Stimulated activated naive CD8-positive, alpha-beta T cell treated with anti-CD3 and anti-CD28 coated beads, Interleukin-15, amount 100 ng/mL, for 72 hours (primary cell): ENCODE data around the gene GRB10.

Source experiments
- ATAC-seq: fragments of 150-1000 bp; cut with Tn5 transposase; 2 replicates; pipeline ENCODE4 v1.10.0; 2021; ENCODE audit warnings: mild to moderate bottlenecking, moderate library complexity
- DNase-seq, 2 donors: peaks; one replicate each; pipeline ENCODE4 v3.0.0; 2021 to 2022
- H3K27ac Mint-ChIP-seq, 2 donors: one replicate each; pipeline ENCODE4 v1.8.0; 2022; ENCODE audit warnings: mild to moderate bottlenecking in 2 of 2, mixed read lengths in 2 of 2, moderate library complexity in 2 of 2
- H3K27me3 Mint-ChIP-seq: one replicate; pipeline ENCODE4 v1.8.0; 2022; ENCODE audit warnings: mixed read lengths
- H3K4me1 Mint-ChIP-seq: one replicate; pipeline ENCODE4 v1.8.0; 2022; ENCODE audit warnings: mild to moderate bottlenecking, mixed read lengths
- H3K4me3 Mint-ChIP-seq, 2 donors: one replicate each; pipeline ENCODE4 v1.8.0; 2022; ENCODE audit warnings: mild to moderate bottlenecking in 2 of 2, mixed read lengths in 2 of 2, moderate library complexity in 1 of 2
- H3K9me3 Mint-ChIP-seq, 2 donors: one replicate each; pipeline ENCODE4 v1.8.0; 2022; ENCODE audit warnings: mixed read lengths in 2 of 2

GRB10 gene

DNA sequence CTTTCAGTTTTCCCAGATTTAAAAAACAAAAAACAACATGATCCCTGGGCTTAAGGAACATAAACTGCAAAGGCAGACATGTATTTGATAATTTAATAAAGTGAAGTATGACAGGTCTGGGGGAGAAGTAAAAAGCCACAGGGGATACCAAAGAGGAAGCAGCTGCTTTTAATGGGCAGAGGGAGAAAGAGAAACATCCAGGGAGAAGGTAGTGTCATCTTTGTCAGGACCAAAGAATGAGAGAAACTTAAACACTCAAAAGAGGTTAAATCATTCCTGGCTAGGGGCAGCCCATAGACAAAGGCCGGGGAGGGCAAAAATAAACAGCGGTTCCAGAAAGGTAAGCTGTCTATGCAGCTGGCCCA, 94.5 kb downstream of the GRB10 start:
- H3K27ac Mint-ChIP-seq, result no peak overlapping the region
- H3K4me3 Mint-ChIP-seq, result no peak overlapping the region
- DNase-seq (no peak), ATAC-seq (no peak)
- H3K27me3 Mint-ChIP-seq, result peaks cover 9% of the 10 kb centered on the region
- H3K4me1 Mint-ChIP-seq, result no peaks in the 10 kb centered on the region
- H3K9me3 Mint-ChIP-seq, result no peaks in the 10 kb centered on the region

DNA sequence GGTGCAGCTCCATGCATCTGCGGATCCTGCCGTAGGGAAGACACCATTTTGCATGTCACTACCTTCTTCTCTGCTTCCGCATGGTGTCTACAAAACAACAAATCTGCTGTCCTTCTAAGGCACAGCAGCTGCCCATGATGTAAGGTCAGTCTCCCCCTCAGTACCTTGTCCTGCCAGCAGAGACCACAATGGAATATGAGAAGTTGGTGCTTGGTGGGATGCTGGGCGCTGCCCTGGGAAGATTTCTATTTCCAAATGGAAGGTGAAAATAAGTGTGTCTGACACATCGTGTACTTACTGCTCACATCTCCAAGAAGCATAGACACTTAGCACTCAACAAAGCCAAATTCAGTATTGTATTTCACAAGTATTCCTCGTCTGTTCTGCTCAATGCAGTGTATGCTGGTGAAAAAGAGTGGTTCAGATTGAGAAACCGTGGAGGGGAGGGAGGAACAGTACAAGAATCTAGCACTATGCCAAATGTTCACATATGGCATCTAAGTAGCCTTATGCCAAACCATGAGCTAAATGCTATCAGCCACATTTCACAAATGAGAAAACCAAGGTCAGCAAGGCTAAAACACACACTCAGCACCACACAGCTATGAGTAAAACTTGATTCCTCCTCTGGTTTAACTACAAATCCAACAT, 95.0 kb downstream of the GRB10 start:
- Mint-ChIP-seq H3K27ac (peak overlapping the region in 1 of 2 donors; percentile 7), H3K27me3 (peaks cover 9% of the 10 kb centered on the region), H3K4me1 (no peaks in the 10 kb centered on the region), H3K9me3 (no peaks in the 10 kb centered on the region), H3K4me3 (no peak overlapping the region)
- DNase-seq, result no peak
- no peak for ATAC-seq

DNA sequence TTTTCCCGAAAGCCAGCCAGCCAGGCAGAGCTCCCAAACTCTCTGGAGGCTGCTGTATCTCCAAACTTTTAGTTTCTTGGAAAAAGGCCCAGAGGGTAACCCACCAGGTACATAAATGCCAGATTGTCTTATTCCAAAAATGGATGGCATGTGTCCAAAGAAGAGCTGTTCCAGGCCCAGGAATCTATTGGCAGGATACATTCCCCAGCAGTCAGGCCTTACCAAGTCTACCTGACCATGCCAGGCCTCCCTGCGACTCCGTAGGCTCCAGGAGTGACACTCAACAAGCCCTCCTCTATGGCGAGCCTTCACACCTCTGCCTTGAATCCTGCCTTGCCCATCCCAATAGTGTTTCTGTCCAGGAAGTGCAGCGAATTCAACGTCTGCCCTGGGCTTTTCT, 95.6 kb downstream of the GRB10 start:
- ATAC-seq (no peak), DNase-seq (no peak)
- H3K27ac Mint-ChIP-seq, result peak overlapping the region in 1 of 2 donors; percentile 7

DNA sequence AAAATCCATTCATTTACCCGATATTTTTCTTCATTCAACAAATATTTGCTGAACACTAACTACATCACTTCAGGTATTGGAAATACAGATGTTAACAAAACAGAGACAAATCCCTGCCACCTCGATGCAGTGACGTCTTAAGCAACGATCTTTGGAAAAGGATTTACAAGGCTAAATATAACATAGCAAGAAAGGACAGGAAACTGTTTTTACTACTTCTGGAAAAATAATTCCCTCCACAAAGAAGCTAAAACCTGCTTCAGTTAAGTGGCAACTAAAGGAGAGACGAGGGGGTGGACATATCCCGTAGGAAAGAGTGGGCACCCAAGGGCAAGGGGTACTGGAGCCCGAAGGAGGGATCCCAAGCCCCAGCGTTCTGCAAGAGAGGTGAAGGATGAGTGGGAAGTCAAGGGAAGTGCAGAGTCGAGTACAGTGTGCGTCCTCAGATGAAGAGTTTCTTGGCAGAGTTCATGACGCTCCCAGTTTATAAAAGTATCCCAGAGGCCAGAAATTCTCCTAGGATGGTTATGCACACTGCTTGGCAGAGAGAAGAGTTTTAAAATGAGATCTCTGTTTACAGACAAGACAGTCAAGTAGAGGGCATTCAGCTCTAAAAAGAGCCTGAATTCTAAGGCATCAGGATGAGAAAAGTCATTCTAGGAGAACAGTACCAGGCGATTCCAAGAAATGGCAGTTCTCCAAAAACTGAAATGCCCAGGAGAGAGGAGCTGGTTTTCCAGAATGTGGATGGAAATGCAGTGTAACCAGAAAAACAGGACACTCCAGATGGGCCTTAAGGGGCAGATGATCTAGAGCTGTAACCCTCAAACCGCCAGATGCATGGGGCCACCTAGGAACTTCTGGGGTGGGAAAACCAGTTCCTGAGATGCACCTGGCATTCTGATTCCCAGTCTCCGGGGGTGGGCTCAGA, 97.3 kb downstream of the GRB10 start:
- ATAC-seq (no peak), DNase-seq (no peak)
- peak overlapping the region in 1 of 2 donors; percentile 12 for H3K27ac Mint-ChIP-seq
- no peaks in the 10 kb centered on the region for H3K9me3 Mint-ChIP-seq
- peaks cover 9% of the 10 kb centered on the region for H3K27me3 Mint-ChIP-seq
- no peak overlapping the region for H3K4me3 Mint-ChIP-seq
- no peaks in the 10 kb centered on the region for H3K4me1 Mint-ChIP-seq

More for the DNA sequence above, 95.6 kb downstream of the GRB10 start:
- H3K4me3 Mint-ChIP-seq, result no peak overlapping the region
- H3K9me3 Mint-ChIP-seq, result no peaks in the 10 kb centered on the region
- peaks cover 9% of the 10 kb centered on the region for H3K27me3 Mint-ChIP-seq
- H3K4me1 Mint-ChIP-seq, result no peaks in the 10 kb centered on the region

DNA sequence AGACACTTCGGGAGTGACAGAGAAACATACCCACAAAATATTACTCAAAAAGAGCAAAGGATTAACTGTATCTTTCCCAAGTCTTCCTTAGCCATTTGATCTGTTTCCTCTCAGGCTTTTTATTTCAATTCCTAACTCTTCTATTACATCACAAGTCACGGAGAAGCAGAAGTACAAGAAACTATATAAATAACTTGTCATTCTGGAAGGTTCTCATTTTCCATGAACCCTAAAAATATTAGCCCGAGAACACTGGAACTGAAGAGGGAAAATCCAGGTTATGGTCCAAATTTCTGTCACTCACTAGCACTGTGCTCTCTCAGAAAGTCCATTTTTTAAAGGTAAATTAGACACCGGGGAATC, 98.0 kb downstream of the GRB10 start:
- H3K27ac Mint-ChIP-seq, result peak overlapping the region in 1 of 2 donors; percentile 27
- H3K9me3 Mint-ChIP-seq, result no peaks in the 10 kb centered on the region
- ATAC-seq (no peak), DNase-seq (no peak)
- H3K4me3 Mint-ChIP-seq, result no peak overlapping the region
- no peaks in the 10 kb centered on the region for H3K4me1 Mint-ChIP-seq
- peaks cover 9% of the 10 kb centered on the region for H3K27me3 Mint-ChIP-seq

DNA sequence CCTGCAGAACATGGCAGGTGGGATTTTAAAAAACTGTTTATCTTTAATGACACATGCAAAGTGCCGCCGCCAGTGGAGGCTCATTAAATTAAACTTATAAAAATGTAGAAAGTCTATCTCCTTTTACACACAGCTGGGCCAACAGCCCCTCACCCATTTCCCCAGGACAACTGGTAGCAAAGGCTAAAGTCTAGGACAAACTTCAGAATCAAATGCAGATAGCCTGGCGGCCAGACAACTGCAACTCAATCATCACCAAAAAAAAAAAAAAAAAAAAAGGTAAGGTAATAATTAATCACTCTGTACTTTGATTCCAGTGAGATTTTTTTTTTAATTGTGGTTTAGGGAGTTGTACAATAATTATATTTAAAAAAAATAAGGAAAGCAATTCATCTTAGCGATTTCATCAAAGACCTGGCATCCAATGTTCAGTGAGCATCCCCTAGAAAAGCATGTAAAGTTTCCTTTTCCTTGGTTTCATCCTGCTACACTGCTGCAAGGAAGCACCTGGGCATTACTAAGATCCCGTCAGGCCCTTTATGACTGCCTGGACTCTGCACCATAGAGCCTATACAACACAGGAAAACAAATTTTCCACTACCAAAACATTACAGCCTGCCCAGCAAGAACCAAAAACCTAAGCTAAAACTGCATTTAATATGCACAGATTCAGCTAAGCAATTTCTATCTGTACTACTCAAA, 98.5 kb downstream of the GRB10 start:
- H3K27me3 Mint-ChIP-seq, result peaks cover 9% of the 10 kb centered on the region
- ATAC-seq, result no peak
- no peak overlapping the region for H3K4me3 Mint-ChIP-seq
- DNase-seq, result no peak
- no peaks in the 10 kb centered on the region for H3K9me3 Mint-ChIP-seq
- H3K27ac Mint-ChIP-seq, result peak overlapping the region in 1 of 2 donors; percentile 27
- H3K4me1 Mint-ChIP-seq, result no peaks in the 10 kb centered on the region

DNA sequence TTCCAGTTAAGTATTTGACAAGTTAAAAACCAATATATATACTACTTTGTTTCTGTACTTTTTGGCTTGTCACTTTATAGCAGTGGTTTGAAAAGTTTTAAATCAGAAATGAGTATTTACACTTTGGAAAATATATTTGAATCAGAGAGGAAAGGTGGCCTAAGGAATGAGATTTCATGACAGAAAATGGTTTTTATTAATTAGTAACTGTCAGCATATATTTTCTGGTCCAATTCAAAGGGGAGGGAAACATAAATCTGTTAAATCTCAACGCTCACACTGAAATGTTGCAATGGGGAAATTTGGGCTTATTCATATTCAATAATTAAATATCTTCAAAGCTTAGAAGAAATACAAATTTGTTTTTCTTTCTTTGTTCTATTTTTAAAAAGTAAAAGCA, 100.1 kb downstream of the GRB10 start:
- DNase-seq (no peak), ATAC-seq (no peak)
- Mint-ChIP-seq H3K4me3 (no peak overlapping the region), H3K4me1 (no peaks in the 10 kb centered on the region), H3K27ac (no peak overlapping the region), H3K9me3 (no peaks in the 10 kb centered on the region), H3K27me3 (peaks cover 9% of the 10 kb centered on the region)

DNA sequence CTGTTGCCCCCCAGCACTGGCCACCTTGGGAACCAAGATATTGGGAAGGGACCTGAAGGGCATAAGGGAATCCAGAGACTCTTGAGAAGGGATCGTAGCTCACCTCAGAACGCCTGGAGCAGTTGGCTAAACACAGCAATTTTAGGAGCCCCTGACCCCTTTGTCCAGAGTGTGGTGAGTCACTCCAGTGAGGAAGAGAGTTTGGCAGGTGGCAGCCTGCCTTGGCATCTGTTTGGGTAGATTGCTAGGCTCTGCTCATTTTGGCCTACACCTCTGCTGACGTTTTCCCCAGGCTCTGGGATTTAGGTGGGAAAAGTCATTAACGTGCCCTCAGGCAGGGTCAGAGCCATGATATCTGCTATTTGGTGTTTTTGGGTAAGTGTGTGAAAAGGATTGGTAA, 100.6 kb downstream of the GRB10 start:
- ATAC-seq, result no peak
- no peaks in the 10 kb centered on the region for H3K9me3 Mint-ChIP-seq
- no peak for DNase-seq
- H3K27ac Mint-ChIP-seq, result no peak overlapping the region
- H3K27me3 Mint-ChIP-seq, result peaks cover 9% of the 10 kb centered on the region
- H3K4me3 Mint-ChIP-seq, result no peak overlapping the region
- no peaks in the 10 kb centered on the region for H3K4me1 Mint-ChIP-seq

DNA sequence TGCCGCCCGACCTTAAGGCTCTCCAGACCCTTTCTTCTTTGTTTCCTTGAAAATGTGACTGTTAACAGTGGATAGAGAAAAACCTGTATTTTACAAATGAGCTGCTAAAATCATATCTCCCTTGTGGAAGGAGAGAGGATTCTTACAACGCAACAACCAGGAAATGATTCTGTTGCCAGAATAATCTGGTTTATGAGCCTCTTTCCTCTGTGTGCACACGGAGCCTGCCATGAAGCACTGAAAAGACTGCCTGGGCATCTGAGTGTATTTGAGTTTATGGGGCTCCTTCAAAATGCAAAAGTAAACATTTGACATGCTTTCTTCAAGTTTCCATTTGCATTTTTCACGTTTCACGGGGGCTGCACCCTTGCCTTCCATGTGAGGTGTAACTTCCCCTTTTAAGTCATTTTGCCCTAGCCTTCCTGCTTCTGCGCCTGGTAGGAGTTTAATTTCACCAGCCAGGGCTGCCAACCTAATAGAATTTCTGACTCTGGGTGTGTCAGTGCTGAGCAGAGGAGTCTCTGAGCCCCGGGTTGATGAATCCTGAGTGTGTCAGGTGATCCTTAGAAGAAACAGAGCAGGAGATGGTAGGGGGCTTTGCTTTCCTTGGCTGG, 101.2 kb downstream of the GRB10 start:
- H3K27me3 Mint-ChIP-seq, result peaks cover 9% of the 10 kb centered on the region
- H3K4me3 Mint-ChIP-seq, result no peak overlapping the region
- H3K9me3 Mint-ChIP-seq, result no peaks in the 10 kb centered on the region
- H3K4me1 Mint-ChIP-seq, result no peaks in the 10 kb centered on the region
- no peak for ATAC-seq
- DNase-seq, result no peak
- no peak overlapping the region for H3K27ac Mint-ChIP-seq

DNA sequence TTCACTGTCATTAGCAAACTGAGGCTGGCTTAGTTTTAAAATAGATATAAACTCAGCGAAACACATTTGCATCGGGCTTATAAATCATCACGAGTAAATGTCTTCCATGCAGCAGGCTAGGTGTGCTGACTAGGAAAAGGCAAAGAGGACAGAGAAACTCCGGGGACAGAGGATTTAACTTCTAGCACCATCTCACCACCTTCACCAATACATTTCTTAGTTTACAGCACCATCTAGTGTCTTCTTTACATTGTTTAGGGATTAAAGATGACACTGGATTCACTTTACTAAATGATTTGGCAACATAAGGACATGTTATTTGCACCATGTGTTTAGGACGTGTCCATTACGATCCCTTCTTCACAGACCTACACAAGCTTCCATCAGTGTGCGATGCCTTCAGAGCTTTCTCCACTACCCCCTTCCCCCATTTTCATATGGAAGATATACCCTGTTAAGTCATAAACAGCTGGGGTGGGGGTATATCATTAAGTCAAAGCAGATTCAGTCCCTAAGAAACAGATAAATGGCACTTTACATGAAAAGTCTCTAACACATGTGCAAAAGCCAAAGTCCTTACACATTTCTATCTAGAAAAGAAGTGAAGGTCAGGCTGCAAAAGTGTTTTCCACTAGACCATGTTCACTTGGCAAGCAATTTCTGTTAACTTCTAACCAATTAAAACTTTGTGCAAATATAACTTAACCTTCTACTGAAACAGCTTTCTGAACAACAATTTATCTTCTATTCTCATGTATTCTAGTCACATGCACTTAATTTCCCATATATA, 103.3 kb downstream of the GRB10 start:
- H3K27ac Mint-ChIP-seq, result no peak overlapping the region
- no peaks in the 10 kb centered on the region for H3K9me3 Mint-ChIP-seq
- no peaks in the 10 kb centered on the region for H3K27me3 Mint-ChIP-seq
- no peak overlapping the region for H3K4me3 Mint-ChIP-seq
- ATAC-seq (peak; percentile 77), DNase-seq (no peak)
- no peaks in the 10 kb centered on the region for H3K4me1 Mint-ChIP-seq

DNA sequence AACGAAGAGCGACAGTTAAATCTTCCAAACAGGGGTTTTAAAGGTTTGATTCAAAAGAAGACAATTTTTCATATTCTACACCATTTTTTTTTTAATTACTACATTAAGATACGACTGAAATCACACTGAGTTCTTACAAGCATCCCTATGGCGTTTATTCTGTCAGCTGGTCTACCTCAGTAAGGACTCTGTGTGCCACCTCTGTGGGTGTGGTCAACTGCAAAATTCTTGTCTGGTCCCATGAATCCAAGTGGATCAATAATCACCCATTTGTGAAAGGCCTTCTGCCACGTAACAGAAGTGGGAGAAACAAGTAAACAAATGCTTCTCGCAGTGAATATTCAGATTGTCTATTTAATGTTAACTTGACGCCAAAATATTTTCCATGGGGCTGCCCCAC, 104.1 kb downstream of the GRB10 start:
- no peaks in the 10 kb centered on the region for H3K27me3 Mint-ChIP-seq
- no peaks in the 10 kb centered on the region for H3K9me3 Mint-ChIP-seq
- H3K4me1 Mint-ChIP-seq, result no peaks in the 10 kb centered on the region
- no peak overlapping the region for H3K27ac Mint-ChIP-seq
- no peak overlapping the region for H3K4me3 Mint-ChIP-seq
- DNase-seq, result no peak
- ATAC-seq, result no peak

DNA sequence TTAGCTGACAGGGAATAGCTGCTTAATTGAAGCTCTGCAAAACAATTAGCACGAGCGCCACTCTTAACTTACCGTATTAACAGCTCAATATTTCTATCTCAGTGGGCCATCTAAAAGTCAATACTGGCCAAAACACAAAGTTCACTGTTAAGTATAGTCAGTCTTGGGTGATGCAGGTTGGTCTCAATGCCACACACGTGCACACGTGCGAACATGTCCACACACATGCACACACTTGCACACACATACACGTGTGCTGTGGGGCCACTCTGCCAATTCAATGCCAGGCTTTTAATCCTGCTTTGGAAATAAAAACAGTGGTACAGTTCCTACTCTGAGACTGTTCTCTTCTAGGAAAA, 105.1 kb downstream of the GRB10 start:
- Mint-ChIP-seq H3K27me3 (no peaks in the 10 kb centered on the region), H3K27ac (no peak overlapping the region), H3K9me3 (no peaks in the 10 kb centered on the region), H3K4me1 (peaks cover 3% of the 10 kb centered on the region), H3K4me3 (no peak overlapping the region)
- ATAC-seq (no peak), DNase-seq (no peak)

DNA sequence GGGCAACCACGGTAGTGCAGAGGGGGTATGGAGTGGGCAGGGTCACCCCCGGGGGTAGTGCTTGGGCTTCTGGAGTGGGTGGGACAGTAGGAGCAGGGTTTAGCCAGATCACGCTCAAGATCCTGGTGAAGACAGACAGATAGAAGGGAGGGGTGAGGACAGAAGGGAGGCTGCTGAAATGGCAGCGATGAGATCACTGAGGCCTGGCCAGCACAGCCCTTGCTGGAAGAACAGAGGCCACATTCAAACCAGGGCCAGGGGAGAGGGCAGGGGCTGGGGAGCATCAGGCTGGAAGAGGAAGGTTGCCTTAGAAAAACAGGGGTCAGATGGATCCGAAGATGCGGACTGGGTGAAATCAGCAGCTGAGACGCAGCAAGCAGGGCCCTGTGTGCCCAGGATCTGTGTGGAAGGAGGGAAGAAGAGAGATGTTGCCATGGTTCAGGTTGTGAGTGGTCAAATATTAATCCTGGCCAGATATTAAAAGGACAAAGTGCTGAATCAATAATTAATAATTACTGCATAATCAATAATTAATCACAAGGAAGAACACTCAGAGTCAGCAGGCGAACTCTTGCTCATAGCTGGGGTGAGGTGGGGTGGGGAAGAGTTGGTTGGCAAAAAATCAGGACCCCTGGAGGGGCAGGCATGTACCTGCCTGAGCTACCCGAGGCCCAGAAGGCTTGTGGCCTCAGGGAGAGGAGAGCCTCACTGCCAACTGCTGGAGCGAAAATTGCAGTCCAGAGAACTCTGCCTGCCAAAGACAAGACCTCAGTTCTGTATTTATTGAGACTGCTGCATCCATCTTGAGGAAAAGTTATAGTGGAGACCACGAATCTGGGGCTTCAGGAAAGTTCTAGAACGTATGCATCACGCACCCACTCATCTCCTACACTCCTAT, 105.7 kb downstream of the GRB10 start:
- Mint-ChIP-seq H3K27me3 (no peaks in the 10 kb centered on the region), H3K4me1 (peaks cover 6% of the 10 kb centered on the region), H3K9me3 (no peaks in the 10 kb centered on the region), H3K4me3 (no peak overlapping the region), H3K27ac (peak overlapping the region in 1 of 2 donors; percentile 47)
- ATAC-seq, result no peak
- DNase-seq, result no peak

DNA sequence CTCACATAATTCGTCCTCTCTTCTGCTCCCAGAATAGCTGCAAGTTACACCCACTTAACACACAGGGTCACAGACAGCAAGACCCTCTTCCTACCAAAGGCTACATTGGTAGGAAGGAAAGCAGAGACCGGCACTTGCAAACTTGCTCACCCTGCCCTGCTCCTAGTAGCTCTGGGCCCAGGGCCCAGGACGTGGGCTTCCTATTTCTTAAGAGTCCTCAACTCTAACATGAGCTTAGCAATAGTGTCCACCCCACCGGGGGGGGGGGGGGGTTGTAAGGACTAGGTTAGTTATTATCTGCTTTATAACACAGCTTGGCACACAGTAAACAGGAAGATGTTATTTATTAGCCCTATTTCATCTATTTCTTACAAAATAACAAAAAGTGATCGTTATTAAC, 106.6 kb downstream of the GRB10 start:
- ATAC-seq (no peak), DNase-seq (no peak)
- Mint-ChIP-seq H3K4me1 (peaks cover 6% of the 10 kb centered on the region), H3K27me3 (no peaks in the 10 kb centered on the region), H3K27ac (peak overlapping the region in 1 of 2 donors; percentile 28), H3K9me3 (no peaks in the 10 kb centered on the region), H3K4me3 (no peak overlapping the region)
